Hematopoietic multipotent progenitor cell treated with erythropoietin and hydrocortisone succinate and interleukin-3 and kit ligand, for 17 days (in vitro differentiated cells): ENCODE measurements around the gene DOCK11.
"Not testable (repeated sequence)": the region's sequence is repeated elsewhere in the genome, so short reads cannot be mapped to it uniquely, and the experiment has no call there.

ENCODE experiments used
- DNase-seq: peaks from one replicate; pipeline ENCODE4 v3.0.0-alpha.2; 2015; ENCODE audit warnings: low spot score

DOCK11 gene

GRCh38 chrX:118570209-118570608, 74.6 kb downstream of the DOCK11 start:
- no peak for DNase-seq

GRCh38 chrX:118571836-118572235, 76.2 kb downstream of the DOCK11 start:
- DNase-seq, result no peak

GRCh38 chrX:118574666-118575065, 79.1 kb downstream of the DOCK11 start:
- no peak for DNase-seq

GRCh38 chrX:118577041-118577440, 81.4 kb downstream of the DOCK11 start:
- no peak for DNase-seq

GRCh38 chrX:118579417-118579816, 83.8 kb downstream of the DOCK11 start:
- DNase-seq, result no peak

- not testable (repeated sequence) for DNase-seq
Measured at GRCh38 chrX:118582926-118583325, 87.3 kb downstream of the DOCK11 start.

GRCh38 chrX:118583781-118584180, 88.2 kb downstream of the DOCK11 start:
- DNase-seq, result no peak

- no peak for DNase-seq
Measured at GRCh38 chrX:118585296-118585695, 89.7 kb downstream of the DOCK11 start.

- not testable (repeated sequence) for DNase-seq
Measured at GRCh38 chrX:118586206-118586605, 90.6 kb downstream of the DOCK11 start.

- no peak for DNase-seq
Measured at GRCh38 chrX:118588715-118589114, 93.1 kb downstream of the DOCK11 start.

GRCh38 chrX:118589227-118589626, 93.6 kb downstream of the DOCK11 start:
- DNase-seq, result no peak

GRCh38 chrX:118593407-118593806, 97.8 kb downstream of the DOCK11 start:
- no peak for DNase-seq

- DNase-seq, result no peak
Measured at GRCh38 chrX:118594697-118595420, 99.2 kb downstream of the DOCK11 start.

- no peak for DNase-seq
Measured at GRCh38 chrX:118595501-118596042, 100.0 kb downstream of the DOCK11 start.

GRCh38 chrX:118596390-118596789, 100.8 kb downstream of the DOCK11 start:
- DNase-seq, result no peak

GRCh38 chrX:118603981-118604380, 108.4 kb downstream of the DOCK11 start:
- peak; percentile 46 for DNase-seq

- DNase-seq, result no peak
Measured at GRCh38 chrX:118612290-118612689, 116.7 kb downstream of the DOCK11 start.

GRCh38 chrX:118614150-118614549, 118.5 kb downstream of the DOCK11 start:
- no peak for DNase-seq

- no peak for DNase-seq
Measured at GRCh38 chrX:118615141-118615540, 119.5 kb downstream of the DOCK11 start.

GRCh38 chrX:118621081-118621759, 125.6 kb downstream of the DOCK11 start:
- DNase-seq, result no peak

GRCh38 chrX:118623062-118623461, 127.4 kb downstream of the DOCK11 start:
- DNase-seq, result no peak

- no peak for DNase-seq
Measured at GRCh38 chrX:118626346-118626745, 130.7 kb downstream of the DOCK11 start.

- DNase-seq, result no peak
Measured at GRCh38 chrX:118627084-118627758, 131.6 kb downstream of the DOCK11 start.
